CD4-positive, alpha-beta T cell treated with Interleukin-2 at 100 ng/mL for 4 hours (primary cell): ENCODE measurements around the gene NOL6.
"Not testable (repeated sequence)": the region's sequence is repeated elsewhere in the genome, so short reads cannot be mapped to it uniquely, and the experiment has no call there.

Experiments
- DNase-seq: peaks from one replicate; pipeline ENCODE4 v3.0.0-alpha.2; 2020; ENCODE audit warnings: low spot score

The NOL6 gene

DNA sequence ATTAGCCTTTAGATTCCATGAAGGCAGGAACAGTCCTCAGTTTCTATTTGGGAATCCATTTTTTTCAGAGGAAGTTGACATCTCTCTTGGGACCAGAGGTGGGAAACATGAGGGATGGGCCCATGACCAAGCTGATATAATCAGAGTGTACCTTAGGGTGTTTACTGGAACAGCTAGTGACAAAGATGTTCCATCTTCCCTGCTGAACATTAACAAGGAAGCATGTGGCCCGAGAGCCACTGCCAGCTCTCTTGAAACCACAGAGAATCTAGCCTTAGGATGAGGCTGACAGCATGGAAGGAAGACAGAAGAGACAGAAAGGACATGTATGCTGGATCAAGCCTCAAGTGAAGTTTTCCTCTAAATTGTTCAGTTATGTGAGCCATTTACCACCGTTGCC lies 42.3 kb downstream of the NOL6 start:
- no peak for DNase-seq

DNA sequence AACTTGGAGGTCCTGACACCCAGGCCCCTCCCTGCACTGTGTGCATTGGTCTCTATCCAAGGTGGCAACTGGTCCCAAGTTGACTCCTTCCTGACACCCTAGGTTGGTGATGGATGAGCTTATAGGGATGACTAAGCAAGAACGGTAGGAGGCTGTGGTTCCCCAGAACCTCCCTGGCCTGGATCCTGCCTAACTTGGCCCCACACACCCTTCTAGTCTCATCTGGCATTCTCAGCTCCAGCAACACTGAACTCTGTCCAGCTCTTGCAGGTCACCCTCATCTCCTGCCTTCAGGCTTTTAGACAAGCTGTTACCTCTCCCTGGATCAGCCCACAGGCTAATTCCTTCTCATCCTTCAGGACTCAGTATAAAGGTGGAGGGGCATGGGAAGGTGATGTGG lies 42.8 kb downstream of the NOL6 start:
- no peak for DNase-seq

DNA sequence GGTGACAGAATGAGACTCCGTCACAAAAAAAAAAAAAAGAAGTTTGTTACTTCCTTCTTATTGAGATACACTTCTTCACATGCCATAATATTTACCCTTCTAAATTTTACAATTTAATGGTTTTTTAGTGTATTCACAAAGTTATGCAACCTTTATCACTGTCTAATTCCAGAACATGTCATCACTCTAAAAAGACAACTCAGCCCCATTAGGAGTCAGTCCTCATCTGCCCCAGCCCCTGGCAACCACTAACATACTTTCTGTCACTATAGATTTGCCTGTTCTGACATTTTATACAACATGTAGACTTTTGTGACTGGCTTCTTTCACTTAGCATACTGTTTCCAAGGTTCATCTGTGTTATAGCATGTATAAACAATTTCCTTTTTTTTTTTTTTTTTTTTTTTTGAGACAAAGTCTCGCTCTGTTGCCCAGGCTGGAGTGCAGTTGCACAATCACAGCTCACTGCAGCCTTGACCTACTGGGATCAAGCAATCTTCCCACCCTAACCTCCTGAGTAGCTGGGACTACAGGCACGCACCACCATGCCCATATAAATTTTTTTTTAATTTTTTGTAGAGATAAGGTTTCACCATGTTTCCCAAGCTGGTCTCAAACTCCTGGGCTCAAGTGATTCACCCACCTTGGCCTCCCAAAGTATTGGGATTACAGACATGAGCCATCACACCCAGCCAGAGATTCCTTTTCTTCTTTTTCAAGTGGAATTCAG lies 44.3 kb downstream of the NOL6 start:
- DNase-seq = no peak

DNA sequence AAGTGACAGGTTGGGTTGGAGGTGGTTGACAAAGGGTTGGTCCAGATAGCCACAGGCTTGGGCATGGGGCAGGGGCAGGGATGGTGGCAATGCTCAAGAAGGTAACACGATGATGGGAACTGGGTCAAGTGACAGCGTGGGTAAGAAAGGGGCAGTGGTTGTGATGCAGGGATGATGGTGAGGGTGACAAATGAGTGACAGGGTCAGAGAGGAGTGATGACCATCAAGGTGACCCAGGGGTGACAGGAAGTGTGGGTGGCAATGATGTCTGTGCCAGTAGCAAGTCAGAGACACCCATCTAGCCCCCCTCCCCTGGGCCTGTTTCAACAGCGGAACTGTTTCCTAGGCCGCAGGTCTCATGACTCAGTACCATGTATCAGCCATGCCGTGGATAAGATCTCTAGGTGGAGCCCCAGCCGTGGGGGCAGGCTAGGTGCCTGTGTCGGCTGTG lies 46.9 kb downstream of the NOL6 start:
- peak; percentile 48 for DNase-seq

DNA sequence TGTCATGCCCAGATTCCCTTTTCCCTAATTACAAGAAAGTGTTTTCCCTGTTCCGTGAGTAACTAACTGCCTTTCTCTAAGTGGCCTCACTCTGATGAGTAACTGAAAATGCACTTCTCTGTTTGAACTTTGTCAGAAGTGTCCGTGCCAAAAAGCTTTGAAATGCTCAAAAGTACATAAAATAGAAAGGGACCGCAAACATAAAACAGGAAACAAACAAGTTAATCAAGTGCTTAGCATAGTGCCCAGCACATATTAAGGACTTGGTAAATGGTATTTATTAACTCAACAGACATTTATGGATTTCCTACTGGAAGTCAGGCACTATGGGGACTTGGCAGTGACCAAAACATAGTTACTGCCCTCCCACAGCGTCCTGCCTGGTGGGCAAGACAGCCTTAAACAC lies 48.6 kb downstream of the NOL6 start:
- no peak for DNase-seq

DNA sequence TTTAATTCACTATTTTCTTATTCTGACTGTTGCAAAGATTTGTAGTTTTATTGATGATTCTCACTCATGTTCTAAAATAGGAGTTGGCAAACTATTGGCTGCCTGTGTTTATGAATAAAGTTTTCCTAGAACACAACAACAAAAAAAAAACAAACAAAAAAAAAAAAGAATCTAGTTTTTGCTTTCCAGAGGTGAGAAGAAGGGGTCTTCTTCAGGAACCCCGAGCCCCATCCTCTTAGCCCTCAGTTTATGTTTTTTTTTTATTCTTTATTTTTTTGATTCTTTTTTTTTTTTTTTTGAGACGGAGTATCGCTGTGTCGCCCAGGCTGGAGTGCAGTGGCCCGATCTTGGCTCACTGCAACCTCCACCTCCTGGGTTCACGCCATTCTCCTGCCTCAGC lies 49.2 kb downstream of the NOL6 start:
- not testable (repeated sequence) for DNase-seq

DNA sequence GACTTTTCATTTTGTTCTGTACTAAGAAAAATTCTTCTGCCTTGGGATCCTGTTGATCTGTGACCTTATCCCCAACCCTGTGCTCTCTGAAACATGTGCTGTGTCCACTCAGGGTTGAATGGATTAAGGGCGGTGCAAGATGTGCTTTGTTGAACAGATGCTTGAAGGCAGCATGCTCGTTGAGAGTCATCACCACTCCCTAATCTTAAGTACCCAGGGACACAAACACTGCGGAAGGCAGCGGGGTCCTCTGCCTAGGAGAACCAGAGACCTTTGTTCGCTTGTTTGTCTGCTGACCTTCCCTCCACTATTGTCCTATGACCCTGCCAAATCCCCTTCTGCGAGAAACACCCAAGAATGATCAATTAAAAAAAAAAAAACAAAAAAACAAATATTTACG lies 49.7 kb downstream of the NOL6 start:
- DNase-seq = not testable (repeated sequence)

DNA sequence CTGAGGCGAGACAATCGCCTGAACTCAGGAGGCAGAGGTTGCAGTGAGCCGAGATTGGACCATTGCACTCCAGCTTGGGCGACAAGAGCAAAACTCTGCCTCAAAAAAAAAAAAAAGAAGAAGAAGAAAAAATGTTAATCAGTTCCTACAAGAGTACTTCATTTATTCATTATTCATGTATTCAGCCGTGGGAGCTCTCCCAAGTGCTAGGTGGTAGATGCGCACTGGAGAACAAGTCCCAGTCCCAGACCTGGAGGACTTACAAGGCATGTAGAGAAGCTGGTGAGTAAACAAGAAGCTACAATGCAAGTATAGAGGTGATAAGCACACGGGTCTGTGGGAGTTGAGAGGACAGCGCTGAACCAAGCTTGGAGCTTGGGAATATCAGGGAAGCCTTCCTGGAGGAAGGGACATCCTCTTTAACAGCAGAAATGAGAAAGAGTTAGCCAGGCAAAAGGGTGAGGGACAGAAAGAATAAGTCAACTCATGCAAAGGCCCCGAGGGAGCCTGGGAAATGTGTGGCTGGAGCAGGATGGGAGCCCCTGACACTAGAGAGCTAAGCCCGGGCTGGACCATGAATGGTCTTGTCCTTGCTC lies 53.9 kb downstream of the NOL6 start:
- no peak for DNase-seq

DNA sequence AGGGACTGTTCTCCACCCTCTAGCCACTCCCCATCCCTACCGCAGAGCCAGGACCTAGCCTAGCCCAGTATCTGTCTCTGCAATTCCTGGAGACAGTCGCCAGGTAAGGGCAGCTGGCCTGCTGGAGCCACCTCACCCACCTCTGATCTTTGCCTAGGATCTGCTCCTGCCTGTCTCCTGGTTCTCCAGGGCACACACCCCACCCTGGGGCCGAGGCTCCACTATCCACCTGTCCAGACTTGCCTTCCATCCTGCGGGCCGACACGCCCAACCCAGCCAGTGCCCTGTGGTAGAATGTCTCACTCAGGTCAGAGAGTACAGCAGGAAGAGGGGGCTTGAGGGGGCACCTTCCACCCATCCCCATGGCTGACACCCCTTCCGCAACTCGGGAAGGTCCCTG lies 55.6 kb downstream of the NOL6 start:
- no peak for DNase-seq

DNA sequence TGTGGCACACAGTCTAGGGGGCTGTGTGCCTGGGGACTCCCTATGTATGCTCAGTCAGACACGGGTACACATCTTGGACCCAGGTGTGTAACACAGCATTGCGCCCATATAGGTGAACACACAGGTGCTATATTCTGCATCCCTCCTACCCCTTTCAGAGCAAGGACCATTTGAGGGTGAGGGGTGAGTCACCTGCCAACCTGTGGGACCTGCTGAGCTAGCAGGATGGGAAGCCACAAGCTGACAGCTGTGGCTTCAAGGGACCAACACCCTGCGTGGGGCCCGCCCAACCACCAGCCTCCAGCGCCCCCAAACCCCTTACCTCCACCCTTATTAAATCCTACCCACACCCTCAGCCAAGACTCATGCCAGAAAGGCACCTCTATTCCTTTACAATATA lies 56.7 kb downstream of the NOL6 start:
- peak; percentile 70 for DNase-seq

DNA sequence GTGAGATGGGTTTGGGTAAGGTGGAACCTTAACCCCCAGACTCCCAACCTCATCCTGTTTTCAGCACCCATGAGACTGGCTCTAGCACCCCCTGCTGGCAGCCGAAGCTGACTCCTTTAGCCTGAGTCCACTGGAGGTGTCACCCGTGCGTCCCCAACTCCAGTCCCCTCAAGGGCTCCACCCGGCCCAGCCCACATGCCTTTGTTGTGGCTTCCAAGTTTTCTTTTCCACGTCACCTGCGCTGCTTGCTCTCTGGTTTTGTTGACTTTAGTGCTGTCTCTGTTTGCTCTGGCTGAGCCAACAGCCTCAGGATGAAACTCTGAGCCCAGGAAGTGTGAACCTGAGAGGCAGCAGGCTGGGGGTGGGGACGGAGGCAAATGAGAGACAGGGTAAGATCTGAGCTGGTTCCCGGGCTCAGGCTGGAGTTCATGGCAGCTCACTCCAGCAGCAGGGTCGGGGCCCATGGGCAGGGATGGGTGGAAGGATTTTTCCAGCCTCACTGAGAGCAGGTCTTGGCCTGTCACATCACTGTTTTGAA lies 58.2 kb downstream of the NOL6 start:
- DNase-seq = peak; percentile 93

DNA sequence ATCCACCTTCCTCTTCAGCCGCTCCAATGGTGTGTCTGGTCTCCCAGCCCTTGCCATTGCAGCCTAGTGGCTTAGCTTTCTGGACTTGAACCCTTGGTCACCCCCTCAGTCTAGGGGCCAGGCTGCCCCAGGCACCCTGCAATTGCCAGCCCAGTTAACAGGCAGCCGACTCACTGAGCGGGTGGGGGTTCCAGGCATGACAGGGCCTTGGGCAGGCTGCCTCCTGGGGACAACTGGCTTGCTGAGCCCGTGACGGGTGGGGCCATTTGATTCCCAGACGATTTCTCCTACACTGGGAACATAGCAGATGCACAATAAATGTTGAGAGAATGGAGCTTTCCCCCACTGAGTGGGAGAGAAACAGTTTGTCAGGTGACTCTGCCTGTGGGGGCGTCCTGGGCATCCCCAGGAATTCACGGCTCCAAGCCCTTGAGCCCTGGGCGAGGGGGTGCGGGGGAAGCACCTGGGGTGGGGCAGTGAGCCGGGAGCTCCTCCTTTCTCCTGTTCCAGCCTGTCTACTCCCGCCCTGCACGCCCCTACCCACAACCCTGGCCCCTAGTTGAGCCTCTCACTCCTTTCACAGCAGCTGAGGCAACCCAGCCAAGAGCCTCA lies 58.7 kb downstream of the NOL6 start:
- DNase-seq = no peak

DNA sequence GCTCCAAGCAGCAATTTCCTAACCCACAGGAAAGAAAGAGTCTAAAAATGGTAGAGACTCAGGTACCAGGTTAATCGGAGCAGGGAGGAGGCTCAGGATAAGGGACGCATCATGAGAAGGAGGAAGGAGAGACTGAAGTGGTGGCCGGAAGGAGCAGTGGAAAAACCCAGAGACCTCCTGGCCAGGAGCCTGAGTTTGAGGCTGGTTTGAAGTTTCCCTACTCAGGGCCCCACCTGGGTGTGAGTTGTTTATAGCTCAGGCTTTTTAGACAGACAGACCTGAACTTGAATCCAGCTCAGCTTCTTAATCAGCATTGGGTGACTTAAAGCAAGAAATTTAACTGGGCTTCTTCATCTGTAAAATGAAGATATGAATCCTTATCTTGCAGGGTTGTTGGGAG lies 59.5 kb downstream of the NOL6 start:
- peak; percentile 9 for DNase-seq
